Measurements from ENCODE around the gene INTS14.
A peak's percentile ranks its signal among the peaks of the same experiment; 100 is the strongest.

The INTS14 gene

DNA sequence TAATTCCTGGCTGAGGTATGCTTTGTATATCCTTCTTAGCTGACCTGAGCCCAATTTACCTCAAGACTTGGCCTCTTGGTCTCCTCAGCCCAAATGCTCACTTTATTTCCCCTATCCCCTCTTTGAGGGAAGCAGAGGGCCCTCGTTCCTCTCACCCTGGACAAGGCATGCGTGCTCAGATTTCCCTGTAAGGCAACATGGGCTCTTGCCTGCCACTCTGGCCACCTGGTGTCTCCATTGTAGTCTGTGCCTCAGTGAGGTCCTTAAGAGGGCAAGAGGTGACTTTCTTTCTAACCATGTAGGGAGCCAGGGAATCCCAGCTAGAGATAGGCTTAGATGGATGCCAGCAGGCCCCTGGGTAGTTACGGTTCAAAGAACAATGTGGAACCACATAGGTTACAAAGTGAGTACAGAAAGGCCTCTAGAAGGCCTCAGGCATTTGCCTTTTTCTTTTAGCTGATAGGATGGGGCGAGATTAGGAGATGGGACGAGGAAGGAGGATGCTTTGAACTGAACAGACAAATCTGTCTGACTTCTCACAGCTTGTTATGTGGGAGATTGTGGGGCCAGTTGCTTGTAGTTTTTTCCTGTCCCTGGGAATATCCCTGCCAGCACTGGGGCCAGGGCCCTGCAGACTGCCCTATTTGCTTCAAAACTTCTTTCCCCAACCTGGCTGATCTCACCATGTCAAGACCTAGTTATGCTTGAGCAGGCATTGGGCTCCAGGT, 1.1 kb upstream of the INTS14 start:
- peak overlapping the region; percentile 73 for H3K9ac ChIP-seq (ENCODE audit: low read depth, low read length)
- H3K27ac ChIP-seq (ENCODE audit: low read depth, low read length) = peak overlapping the region; percentile 90
- peaks cover 2% of the 10 kb centered on the region; the same call in 1 of the 2 replicates for H3K36me3 ChIP-seq (ENCODE audit: control insufficient read depth, insufficient read depth, low read length)

DNA sequence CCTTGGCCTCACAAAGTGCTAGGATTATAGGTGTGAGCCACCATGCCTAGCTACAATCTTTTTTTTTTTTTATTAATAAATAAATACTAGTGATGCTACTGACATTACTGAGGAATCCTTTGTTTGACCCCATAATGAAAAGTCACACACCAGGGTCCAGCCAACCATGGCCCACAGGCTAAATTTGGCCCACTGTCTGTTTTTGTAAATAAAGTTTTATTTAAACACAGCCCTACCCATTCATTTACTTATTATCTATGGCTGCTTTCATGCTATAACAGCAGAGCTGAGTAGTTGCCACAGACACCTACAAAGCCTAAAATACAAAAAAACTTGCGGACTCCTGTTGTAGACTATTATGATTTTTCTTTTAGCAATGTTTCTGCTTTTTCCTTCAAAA, 7.4 kb downstream of the INTS14 start:
- no peak overlapping the region for H3K27ac ChIP-seq (ENCODE audit: low read depth, low read length)
- no peaks in the 10 kb centered on the region for H3K4me1 ChIP-seq (ENCODE audit: control insufficient read depth, insufficient read depth, low read length)
- H3K27me3 ChIP-seq (ENCODE audit: control insufficient read depth, insufficient read depth, low read length) = no peaks in the 10 kb centered on the region
- H3K36me3 ChIP-seq (ENCODE audit: control insufficient read depth, insufficient read depth, low read length) = peaks cover 64% of the 10 kb centered on the region
- H3K9ac ChIP-seq (ENCODE audit: low read depth, low read length) = no peak overlapping the region
- no peak overlapping the region for H3K4me3 ChIP-seq (ENCODE audit: low read depth, low read length)
- no peaks in the 10 kb centered on the region for H3K9me3 ChIP-seq (ENCODE audit: control insufficient read depth, insufficient read depth, low read length)

More for the DNA sequence above, 1.1 kb upstream of the INTS14 start:
- Histone ChIP-seq H3K9me3 (ENCODE audit: control insufficient read depth, insufficient read depth, low read length) (no peaks in the 10 kb centered on the region), H3K4me1 (ENCODE audit: control insufficient read depth, insufficient read depth, low read length) (peaks cover 13% of the 10 kb centered on the region), H3K4me3 (ENCODE audit: low read depth, low read length) (peak overlapping the region; percentile 84), H3K27me3 (ENCODE audit: control insufficient read depth, insufficient read depth, low read length) (no peaks in the 10 kb centered on the region)

DNA sequence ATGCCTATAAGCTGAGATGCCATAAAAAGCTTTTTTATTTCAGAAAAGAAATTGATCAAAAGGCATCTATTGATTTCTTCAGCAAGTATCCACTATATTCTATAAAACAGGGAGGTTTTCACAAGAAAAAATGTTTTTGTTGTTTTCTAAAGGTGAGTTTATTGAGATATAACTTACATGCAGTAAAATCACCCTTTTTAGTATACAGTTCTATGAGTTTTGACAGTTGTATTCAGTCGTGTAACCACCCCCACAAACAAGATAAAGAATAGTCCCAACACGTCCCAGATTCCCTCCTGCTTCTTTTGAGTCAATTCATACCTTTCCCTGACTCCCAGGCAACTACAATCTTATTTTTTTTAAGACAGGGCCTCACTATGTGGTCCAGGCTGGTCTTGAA, 7.8 kb downstream of the INTS14 start:
- no peak overlapping the region for H3K4me3 ChIP-seq (ENCODE audit: low read depth, low read length)
- H3K36me3 ChIP-seq (ENCODE audit: control insufficient read depth, insufficient read depth, low read length) = peaks cover 68% of the 10 kb centered on the region
- no peaks in the 10 kb centered on the region for H3K4me1 ChIP-seq (ENCODE audit: control insufficient read depth, insufficient read depth, low read length)
- no peaks in the 10 kb centered on the region for H3K27me3 ChIP-seq (ENCODE audit: control insufficient read depth, insufficient read depth, low read length)
- H3K27ac ChIP-seq (ENCODE audit: low read depth, low read length) = no peak overlapping the region
- H3K9ac ChIP-seq (ENCODE audit: low read depth, low read length) = no peak overlapping the region
- no peaks in the 10 kb centered on the region for H3K9me3 ChIP-seq (ENCODE audit: control insufficient read depth, insufficient read depth, low read length)

DNA sequence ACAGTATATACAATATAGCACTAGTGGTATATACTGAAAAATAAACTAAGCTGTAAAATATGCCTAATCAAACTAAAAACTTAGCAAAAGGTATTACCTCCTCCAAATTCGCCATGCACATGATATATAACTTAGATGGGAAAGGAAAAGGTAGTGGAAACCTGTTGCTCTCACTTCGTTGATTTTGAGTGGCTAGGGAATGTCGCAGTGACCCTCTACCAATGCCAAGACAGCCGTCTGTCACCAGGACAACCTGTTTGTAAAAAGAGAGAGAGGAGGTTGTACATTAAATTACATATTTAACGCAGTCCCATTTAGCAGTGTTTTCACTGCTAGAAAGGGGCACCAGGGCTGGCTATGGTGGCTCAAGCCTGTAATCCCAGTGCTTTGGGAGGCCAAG, 11.3 kb downstream of the INTS14 start:
- Histone ChIP-seq H3K36me3 (ENCODE audit: control insufficient read depth, insufficient read depth, low read length) (peaks cover 82% of the 10 kb centered on the region), H3K27me3 (ENCODE audit: control insufficient read depth, insufficient read depth, low read length) (no peaks in the 10 kb centered on the region), H3K4me3 (ENCODE audit: low read depth, low read length) (no peak overlapping the region), H3K27ac (ENCODE audit: low read depth, low read length) (no peak overlapping the region), H3K4me1 (ENCODE audit: control insufficient read depth, insufficient read depth, low read length) (no peaks in the 10 kb centered on the region), H3K9ac (ENCODE audit: low read depth, low read length) (no peak overlapping the region), H3K9me3 (ENCODE audit: control insufficient read depth, insufficient read depth, low read length) (no peaks in the 10 kb centered on the region)

DNA sequence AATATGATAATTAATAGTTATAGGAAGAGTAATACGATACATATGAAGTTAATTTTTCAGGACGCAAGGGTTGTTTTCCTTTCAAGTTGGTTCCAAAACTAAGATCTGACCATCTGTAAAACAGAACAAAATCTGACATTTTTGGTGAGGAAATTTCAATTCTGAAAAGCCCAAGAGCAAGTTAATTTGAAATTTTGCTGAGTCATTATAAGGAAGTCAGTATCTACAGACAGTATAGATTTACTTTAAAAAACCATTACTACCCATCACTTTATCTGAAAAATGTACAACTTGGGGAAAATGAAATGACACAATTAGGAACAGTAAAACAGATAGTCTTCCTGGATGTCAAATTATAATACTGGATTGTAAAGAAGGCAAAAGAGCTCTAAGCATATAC, 12.5 kb downstream of the INTS14 start:
- no peak overlapping the region for H3K4me3 ChIP-seq (ENCODE audit: low read depth, low read length)
- no peak overlapping the region for H3K27ac ChIP-seq (ENCODE audit: low read depth, low read length)
- peaks cover 78% of the 10 kb centered on the region for H3K36me3 ChIP-seq (ENCODE audit: control insufficient read depth, insufficient read depth, low read length)
- H3K9ac ChIP-seq (ENCODE audit: low read depth, low read length) = no peak overlapping the region; the same call in 1 of the 2 replicates
- H3K27me3 ChIP-seq (ENCODE audit: control insufficient read depth, insufficient read depth, low read length) = no peaks in the 10 kb centered on the region
- H3K9me3 ChIP-seq (ENCODE audit: control insufficient read depth, insufficient read depth, low read length) = no peaks in the 10 kb centered on the region
- H3K4me1 ChIP-seq (ENCODE audit: control insufficient read depth, insufficient read depth, low read length) = no peaks in the 10 kb centered on the region

DNA sequence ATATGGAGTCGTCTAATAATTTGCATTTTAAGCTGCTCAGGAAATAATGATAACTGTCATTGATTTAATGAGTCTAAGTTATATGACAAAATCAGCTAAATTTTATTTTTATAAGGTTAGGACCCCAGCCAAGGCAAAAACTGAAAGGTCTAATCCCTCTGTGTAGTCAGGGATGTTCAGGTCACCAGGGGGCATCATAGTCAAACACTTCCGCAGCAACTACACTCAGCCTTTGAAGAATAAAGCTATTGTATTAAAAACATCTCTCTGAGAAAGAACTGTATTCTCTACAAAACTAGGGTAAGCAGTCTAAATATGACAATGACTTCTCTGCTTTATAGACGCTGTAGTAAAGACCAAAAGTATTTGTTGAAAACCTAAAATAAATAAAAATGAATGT, 15.0 kb downstream of the INTS14 start:
- Histone ChIP-seq H3K27ac (ENCODE audit: low read depth, low read length) (no peak overlapping the region), H3K27me3 (ENCODE audit: control insufficient read depth, insufficient read depth, low read length) (no peaks in the 10 kb centered on the region), H3K36me3 (ENCODE audit: control insufficient read depth, insufficient read depth, low read length) (peaks cover 81% of the 10 kb centered on the region), H3K9ac (ENCODE audit: low read depth, low read length) (no peak overlapping the region), H3K4me3 (ENCODE audit: low read depth, low read length) (no peak overlapping the region), H3K9me3 (ENCODE audit: control insufficient read depth, insufficient read depth, low read length) (no peaks in the 10 kb centered on the region), H3K4me1 (ENCODE audit: control insufficient read depth, insufficient read depth, low read length) (no peaks in the 10 kb centered on the region)

DNA sequence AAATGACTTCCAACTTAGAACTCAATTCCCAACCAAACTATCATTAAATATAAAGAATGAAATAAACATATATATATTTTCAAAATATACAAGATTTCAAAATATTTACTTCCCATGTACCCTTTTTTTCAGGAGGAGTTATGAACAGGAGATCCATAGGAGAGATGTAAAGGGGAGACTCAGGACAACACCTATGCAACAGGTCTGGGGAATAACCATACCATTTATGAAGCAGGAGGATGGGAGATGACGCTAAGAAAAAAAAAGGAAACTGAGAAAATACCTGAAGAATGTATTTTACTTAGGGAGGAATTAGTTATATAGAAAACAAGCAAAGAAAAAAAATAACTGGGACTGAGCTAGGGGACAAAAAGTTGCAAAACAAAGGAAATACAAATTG, 23.8 kb downstream of the INTS14 start:
- H3K4me3 ChIP-seq (ENCODE audit: low read depth, low read length) = no peak overlapping the region
- H3K36me3 ChIP-seq (ENCODE audit: control insufficient read depth, insufficient read depth, low read length) = peaks cover 94% of the 10 kb centered on the region
- H3K27me3 ChIP-seq (ENCODE audit: control insufficient read depth, insufficient read depth, low read length) = no peaks in the 10 kb centered on the region
- H3K9me3 ChIP-seq (ENCODE audit: control insufficient read depth, insufficient read depth, low read length) = no peaks in the 10 kb centered on the region
- no peak overlapping the region for H3K27ac ChIP-seq (ENCODE audit: low read depth, low read length)
- H3K4me1 ChIP-seq (ENCODE audit: control insufficient read depth, insufficient read depth, low read length) = peaks cover 5% of the 10 kb centered on the region; the same call in 1 of the 2 replicates
- no peak overlapping the region for H3K9ac ChIP-seq (ENCODE audit: low read depth, low read length)

DNA sequence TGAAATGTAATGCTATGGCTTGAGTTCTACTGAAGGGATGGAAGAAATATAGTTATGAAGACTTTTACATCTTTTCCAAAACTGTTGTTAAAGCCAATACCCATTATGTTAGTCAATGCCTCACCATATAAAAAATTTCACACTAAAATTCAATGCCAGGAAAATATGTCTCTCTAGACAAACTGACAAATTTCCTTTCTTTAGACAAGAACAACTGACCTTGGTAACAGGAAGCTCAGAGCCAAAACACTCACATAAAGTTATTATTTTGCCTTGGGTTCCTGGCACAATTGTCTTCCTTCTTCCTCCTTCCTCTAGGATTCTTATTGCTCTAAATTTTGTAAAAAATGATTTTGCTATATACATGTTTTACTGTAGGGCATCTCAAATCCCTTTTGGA, 26.7 kb downstream of the INTS14 start:
- no peak overlapping the region for H3K9ac ChIP-seq (ENCODE audit: low read depth, low read length)
- H3K9me3 ChIP-seq (ENCODE audit: control insufficient read depth, insufficient read depth, low read length) = no peaks in the 10 kb centered on the region
- no peak overlapping the region for H3K27ac ChIP-seq (ENCODE audit: low read depth, low read length)
- H3K27me3 ChIP-seq (ENCODE audit: control insufficient read depth, insufficient read depth, low read length) = no peaks in the 10 kb centered on the region
- no peak overlapping the region for H3K4me3 ChIP-seq (ENCODE audit: low read depth, low read length)
- H3K36me3 ChIP-seq (ENCODE audit: control insufficient read depth, insufficient read depth, low read length) = peaks cover 92% of the 10 kb centered on the region
- H3K4me1 ChIP-seq (ENCODE audit: control insufficient read depth, insufficient read depth, low read length) = peaks cover 5% of the 10 kb centered on the region; the same call in 1 of the 2 replicates

DNA sequence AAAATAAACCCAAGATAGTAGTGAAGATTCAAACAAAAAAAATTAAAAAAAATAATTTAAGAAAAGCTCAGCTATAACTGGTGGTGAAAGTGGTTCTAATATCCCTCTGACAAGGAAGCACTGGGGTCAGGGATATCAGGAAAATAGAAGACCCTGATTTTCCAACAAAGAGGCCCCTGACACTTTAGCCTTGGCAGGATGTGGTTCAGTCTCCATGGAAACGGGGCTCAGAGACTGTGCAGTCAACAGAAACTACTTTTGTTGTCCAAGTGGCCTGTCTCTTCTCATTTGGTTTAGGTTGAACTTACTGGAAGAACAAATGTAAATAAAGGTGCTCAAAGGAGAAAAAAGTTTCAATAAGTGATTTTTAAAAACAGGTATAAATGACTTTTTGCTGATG, 27.2 kb downstream of the INTS14 start:
- H3K4me1 ChIP-seq (ENCODE audit: control insufficient read depth, insufficient read depth, low read length) = peaks cover 5% of the 10 kb centered on the region; the same call in 1 of the 2 replicates
- H3K9ac ChIP-seq (ENCODE audit: low read depth, low read length) = no peak overlapping the region
- no peaks in the 10 kb centered on the region for H3K9me3 ChIP-seq (ENCODE audit: control insufficient read depth, insufficient read depth, low read length)
- H3K36me3 ChIP-seq (ENCODE audit: control insufficient read depth, insufficient read depth, low read length) = peaks cover 92% of the 10 kb centered on the region
- H3K27ac ChIP-seq (ENCODE audit: low read depth, low read length) = no peak overlapping the region
- H3K27me3 ChIP-seq (ENCODE audit: control insufficient read depth, insufficient read depth, low read length) = no peaks in the 10 kb centered on the region
- no peak overlapping the region for H3K4me3 ChIP-seq (ENCODE audit: low read depth, low read length)

DNA sequence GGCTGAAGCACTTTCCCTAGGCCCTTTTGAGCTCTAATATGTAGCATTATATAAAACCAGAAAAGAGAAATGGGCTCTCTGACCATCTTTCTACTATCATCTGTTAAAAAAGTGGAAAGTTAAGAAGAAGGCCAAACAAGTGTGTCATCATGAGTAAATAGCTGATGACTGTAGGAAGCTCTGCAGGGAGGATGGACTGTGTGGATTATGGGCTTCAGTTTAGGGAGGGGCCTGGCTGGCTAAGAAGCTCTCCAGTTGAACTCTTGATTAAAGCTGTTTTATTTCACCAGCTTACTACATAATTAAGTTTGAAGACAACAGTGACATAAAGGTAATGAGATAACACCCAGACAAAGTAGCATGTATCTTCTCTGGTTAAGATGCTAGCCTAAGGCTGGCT, 30.6 kb downstream of the INTS14 start:
- Histone ChIP-seq H3K4me1 (ENCODE audit: control insufficient read depth, insufficient read depth, low read length) (peaks cover 3% of the 10 kb centered on the region; the same call in 1 of the 2 replicates), H3K9me3 (ENCODE audit: control insufficient read depth, insufficient read depth, low read length) (no peaks in the 10 kb centered on the region), H3K4me3 (ENCODE audit: low read depth, low read length) (no peak overlapping the region), H3K9ac (ENCODE audit: low read depth, low read length) (no peak overlapping the region), H3K36me3 (ENCODE audit: control insufficient read depth, insufficient read depth, low read length) (peaks cover 91% of the 10 kb centered on the region), H3K27ac (ENCODE audit: low read depth, low read length) (peak overlapping the region; percentile 62), H3K27me3 (ENCODE audit: control insufficient read depth, insufficient read depth, low read length) (no peaks in the 10 kb centered on the region)

DNA sequence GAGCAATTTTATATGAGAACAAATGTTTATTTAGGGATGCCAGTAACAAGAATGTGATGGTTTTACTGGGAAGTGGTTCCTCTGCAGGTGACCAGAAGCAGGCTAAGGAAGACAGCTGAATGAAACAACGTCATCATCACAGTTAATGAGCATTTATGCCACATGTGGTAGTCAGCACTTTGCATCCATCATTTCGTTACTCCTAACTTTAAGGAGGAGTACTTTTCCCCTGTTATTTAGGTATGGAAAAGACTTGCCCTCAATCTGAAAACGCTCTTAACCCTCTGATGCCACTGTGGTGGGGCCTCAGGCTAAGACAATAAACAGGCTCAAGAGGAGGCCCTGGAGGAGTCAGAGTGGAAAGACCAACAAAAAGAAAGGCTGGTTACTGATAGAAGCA, 31.2 kb downstream of the INTS14 start:
- H3K4me3 ChIP-seq (ENCODE audit: low read depth, low read length) = no peak overlapping the region
- no peaks in the 10 kb centered on the region for H3K27me3 ChIP-seq (ENCODE audit: control insufficient read depth, insufficient read depth, low read length)
- peaks cover 86% of the 10 kb centered on the region for H3K36me3 ChIP-seq (ENCODE audit: control insufficient read depth, insufficient read depth, low read length)
- H3K4me1 ChIP-seq (ENCODE audit: control insufficient read depth, insufficient read depth, low read length) = no peaks in the 10 kb centered on the region
- H3K27ac ChIP-seq (ENCODE audit: low read depth, low read length) = peak overlapping the region; percentile 62
- no peak overlapping the region for H3K9ac ChIP-seq (ENCODE audit: low read depth, low read length)
- no peaks in the 10 kb centered on the region for H3K9me3 ChIP-seq (ENCODE audit: control insufficient read depth, insufficient read depth, low read length)
